Chondrocyte (in vitro differentiated cells): ENCODE results near the gene AURKB. TPM values are rescaled to one million over a fixed set of nuclear protein-coding genes. Genes with fewer than 3 reads are reported as not detected.

Experiments
- DNase-seq: peaks from one replicate; pipeline ENCODE4 v3.0.0; 2021; ENCODE audit warnings: mixed read lengths, low spot score
- H3K27ac Mint-ChIP-seq: one replicate; pipeline ENCODE4 v1.8.0; 2021; ENCODE audit warnings: mild to moderate bottlenecking, moderate library complexity, mixed read lengths; ENCODE audit not compliant: unreplicated experiment
- H3K27me3 Mint-ChIP-seq: 2 replicates; pipeline ENCODE4 v1.8.0; 2021; ENCODE audit warnings: low read depth, mixed read lengths
- H3K36me3 Mint-ChIP-seq: 2 replicates; pipeline ENCODE4 v1.8.0; 2021; ENCODE audit warnings: low read depth, mixed read lengths
- H3K4me1 Mint-ChIP-seq: 2 replicates; pipeline ENCODE4 v1.8.0; 2021; ENCODE audit warnings: low read depth, mild to moderate bottlenecking, mixed read lengths
- H3K4me3 Mint-ChIP-seq: one replicate; pipeline ENCODE4 v1.8.0; 2021; ENCODE audit warnings: mild to moderate bottlenecking, moderate library complexity, mixed read lengths; ENCODE audit not compliant: unreplicated experiment
- H3K9me3 Mint-ChIP-seq: 2 replicates; pipeline ENCODE4 v1.8.0; 2021; ENCODE audit warnings: low read depth, mixed read lengths
- total RNA-seq: library from RNA; stranded (reverse); gene quantifications from 3 replicates; pipeline ENCODE4 v1.2.1, GENCODE V29; 2021
- TF ChIP-seq, protein P1 (sequence below): fragments of 200-600 bp; sonication (generic); IDR thresholded peaks from 2 replicates; pipeline ENCODE4 v1.5.0; 2021; ENCODE audit warnings: antibody characterized with exemption, mild to moderate bottlenecking, moderate library complexity

Gene AURKB
- total RNA-seq, 1 donor from 2014 or later, result 8.9 TPM

DNA sequence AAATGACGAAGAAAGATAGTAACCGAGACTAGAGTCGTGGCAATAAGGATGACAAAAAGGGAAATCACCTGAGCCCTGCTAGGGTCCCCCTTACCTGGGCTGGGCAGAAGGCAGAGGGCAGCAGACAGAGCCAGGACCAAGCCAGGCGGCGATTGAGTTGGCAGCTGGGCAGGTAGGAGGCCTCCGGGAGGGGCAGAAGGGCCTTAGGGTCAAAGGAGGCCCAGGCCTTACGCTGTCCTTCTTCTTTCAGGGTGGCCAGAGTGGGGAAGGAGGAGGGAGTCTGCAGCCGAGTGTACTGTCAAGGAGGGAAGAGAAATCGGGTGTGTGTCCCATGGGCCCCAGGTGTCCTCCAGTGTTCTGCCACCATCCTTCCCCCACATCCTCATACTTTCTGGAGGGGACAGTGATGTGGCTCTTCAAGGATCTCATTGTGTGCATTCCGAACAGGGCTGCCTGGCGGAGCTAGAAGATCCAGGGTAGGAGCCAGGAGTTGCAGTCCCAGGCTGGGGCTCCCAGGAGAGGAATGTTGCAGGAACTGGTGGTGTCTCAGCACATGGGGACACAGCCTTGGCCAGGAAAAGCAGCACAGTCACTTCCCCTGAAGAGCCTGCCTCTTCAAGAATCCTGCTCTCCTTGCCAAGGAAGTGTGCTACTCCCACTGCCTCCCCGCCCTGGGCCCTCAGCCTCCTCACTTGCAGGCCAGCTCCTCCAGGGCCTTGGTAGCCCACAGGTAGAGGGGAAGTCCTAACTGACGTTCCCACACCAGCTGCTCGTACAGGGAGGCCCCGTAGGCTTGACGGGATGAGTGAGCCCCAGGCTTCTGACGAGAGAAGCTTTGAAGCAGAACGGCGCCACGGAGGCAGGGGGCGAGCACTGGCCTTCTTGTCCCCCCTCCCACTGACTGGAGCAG, 24.2 kb upstream of the AURKB start:
- H3K27me3 Mint-ChIP-seq, result no peaks in the 10 kb centered on the region
- H3K27ac Mint-ChIP-seq, result no peak overlapping the region
- no peak overlapping the region for H3K4me3 Mint-ChIP-seq
- TF ChIP-seq, protein P1, sequence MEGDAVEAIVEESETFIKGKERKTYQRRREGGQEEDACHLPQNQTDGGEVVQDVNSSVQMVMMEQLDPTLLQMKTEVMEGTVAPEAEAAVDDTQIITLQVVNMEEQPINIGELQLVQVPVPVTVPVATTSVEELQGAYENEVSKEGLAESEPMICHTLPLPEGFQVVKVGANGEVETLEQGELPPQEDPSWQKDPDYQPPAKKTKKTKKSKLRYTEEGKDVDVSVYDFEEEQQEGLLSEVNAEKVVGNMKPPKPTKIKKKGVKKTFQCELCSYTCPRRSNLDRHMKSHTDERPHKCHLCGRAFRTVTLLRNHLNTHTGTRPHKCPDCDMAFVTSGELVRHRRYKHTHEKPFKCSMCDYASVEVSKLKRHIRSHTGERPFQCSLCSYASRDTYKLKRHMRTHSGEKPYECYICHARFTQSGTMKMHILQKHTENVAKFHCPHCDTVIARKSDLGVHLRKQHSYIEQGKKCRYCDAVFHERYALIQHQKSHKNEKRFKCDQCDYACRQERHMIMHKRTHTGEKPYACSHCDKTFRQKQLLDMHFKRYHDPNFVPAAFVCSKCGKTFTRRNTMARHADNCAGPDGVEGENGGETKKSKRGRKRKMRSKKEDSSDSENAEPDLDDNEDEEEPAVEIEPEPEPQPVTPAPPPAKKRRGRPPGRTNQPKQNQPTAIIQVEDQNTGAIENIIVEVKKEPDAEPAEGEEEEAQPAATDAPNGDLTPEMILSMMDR, result no peak
- no peaks in the 10 kb centered on the region for H3K4me1 Mint-ChIP-seq
- peaks cover 52% of the 10 kb centered on the region for H3K36me3 Mint-ChIP-seq
- no peaks in the 10 kb centered on the region for H3K9me3 Mint-ChIP-seq
- DNase-seq, result no peak

DNA sequence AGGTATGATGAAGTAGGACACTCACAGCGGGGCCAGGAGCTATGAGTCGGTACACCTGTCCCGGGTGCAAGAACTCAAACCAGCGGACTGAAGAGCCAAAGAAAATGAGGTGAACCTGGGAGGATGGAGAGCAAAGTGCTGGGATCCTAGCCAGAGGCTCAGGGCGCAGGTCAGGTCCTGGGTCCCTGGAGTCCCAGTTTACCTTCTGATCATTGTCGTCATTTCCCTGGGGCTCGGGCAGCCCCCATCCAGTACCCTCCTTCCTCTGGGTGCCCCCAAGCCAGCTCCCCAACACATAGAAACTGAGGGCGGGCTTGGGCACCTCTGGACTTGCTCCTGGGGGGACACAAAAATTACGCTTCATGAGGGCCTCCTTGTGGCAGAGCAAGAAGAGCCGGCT, 21.3 kb upstream of the AURKB start:
- TF ChIP-seq, protein P1, result no peak

DNA sequence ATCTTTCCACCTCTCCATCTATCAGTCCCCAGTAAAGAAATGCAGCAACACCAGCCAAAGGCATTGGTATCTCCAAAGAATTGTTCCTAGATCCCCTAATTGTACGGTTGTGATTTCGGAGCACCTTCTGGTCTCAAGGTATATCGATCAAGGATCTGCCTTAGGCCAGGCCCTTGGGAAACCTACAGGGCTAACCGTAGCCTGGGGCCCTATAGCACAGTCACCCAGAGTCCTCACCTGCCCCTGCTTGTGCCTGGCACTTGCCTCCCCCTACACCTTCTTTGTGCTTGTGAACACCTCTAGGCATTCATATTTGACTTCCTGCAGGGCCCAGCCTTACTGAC, 16.8 kb upstream of the AURKB start:
- Mint-ChIP-seq H3K36me3 (peaks cover 23% of the 10 kb centered on the region), H3K27ac (peak overlapping the region; percentile 98), H3K27me3 (no peaks in the 10 kb centered on the region), H3K9me3 (no peaks in the 10 kb centered on the region), H3K4me1 (peaks cover 37% of the 10 kb centered on the region), H3K4me3 (peak overlapping the region; percentile 74)
- no peak for DNase-seq
- TF ChIP-seq, protein P1, result no peak

More for the DNA sequence above, 21.3 kb upstream of the AURKB start:
- no peak for DNase-seq
- no peaks in the 10 kb centered on the region for H3K27me3 Mint-ChIP-seq
- H3K36me3 Mint-ChIP-seq, result peaks cover 43% of the 10 kb centered on the region
- peaks cover 9% of the 10 kb centered on the region for H3K4me1 Mint-ChIP-seq
- no peaks in the 10 kb centered on the region for H3K9me3 Mint-ChIP-seq
- no peak overlapping the region for H3K4me3 Mint-ChIP-seq
- no peak overlapping the region for H3K27ac Mint-ChIP-seq

DNA sequence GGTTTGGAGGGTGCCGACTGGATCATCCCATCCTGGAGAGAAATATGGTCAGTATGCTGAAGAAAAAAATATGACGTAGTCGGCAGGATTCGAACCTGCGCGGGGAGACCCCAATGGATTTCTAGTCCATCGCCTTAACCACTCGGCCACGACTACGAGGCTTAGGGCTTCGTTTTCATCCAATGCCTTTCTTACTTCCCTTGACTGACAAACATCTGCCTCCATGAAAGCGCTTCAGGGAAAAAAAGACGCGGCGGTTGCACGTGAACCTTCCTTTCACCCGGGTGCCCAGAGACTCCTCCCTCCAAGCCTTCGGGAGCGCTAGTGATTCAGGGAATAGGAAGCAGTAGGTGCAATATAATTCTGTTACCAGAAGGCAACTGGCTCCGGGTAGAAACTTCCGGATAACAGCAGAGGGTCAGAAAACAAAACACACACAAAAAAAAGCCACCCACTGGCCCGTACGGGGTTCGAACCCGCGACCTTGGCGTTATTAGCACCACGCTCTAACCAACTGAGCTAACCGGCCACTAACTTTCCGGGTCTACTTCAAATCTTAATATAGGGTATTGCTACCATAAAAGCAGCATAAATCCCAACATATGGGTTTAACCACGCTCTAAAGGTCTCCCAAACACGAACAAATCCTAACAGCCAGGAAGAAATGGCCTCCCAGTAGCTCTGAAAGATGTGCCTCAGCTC, 16.3 kb upstream of the AURKB start:
- peaks cover 20% of the 10 kb centered on the region for H3K36me3 Mint-ChIP-seq
- H3K27me3 Mint-ChIP-seq, result no peaks in the 10 kb centered on the region
- no peak for DNase-seq
- TF ChIP-seq, protein P1, result no peak
- peaks cover 37% of the 10 kb centered on the region for H3K4me1 Mint-ChIP-seq
- H3K27ac Mint-ChIP-seq, result peak overlapping the region; percentile 98
- H3K4me3 Mint-ChIP-seq, result peak overlapping the region; percentile 74
- H3K9me3 Mint-ChIP-seq, result no peaks in the 10 kb centered on the region

DNA sequence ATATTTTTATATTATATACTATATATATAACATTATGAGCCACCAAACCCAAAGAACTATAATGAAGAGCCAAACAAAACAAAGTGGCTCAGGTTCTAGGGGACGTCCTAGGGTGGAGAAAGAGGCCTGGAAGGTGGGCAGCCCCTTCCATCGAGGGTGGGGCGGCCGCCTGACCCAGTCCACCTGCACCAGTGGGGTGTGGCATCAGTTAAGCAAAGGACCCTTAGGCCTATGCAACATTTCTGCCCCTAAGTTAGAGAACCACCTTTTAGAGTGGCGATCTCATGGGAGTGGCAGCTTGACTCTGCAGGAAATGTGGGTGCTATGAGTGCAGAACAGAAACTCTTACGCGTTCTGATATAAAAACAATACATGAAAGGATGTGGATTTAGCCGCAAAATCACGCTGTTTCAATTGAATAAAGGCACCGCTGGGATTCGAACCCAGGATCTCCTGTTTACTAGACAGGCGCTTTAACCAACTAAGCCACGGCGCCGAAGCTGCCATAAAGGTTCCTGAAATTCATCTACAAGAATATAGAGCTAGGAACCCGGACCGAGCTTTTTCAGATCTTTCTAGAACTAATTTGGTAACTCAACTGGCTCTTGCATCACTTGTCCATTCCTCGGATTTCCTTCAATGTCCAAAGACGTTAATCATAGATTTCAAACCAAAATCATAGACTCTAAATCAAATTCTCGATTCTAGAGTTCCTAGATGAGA, 15.6 kb upstream of the AURKB start:
- Mint-ChIP-seq H3K4me1 (peaks cover 37% of the 10 kb centered on the region), H3K9me3 (no peaks in the 10 kb centered on the region), H3K27ac (peak overlapping the region; percentile 98), H3K4me3 (peak overlapping the region; percentile 74), H3K36me3 (peaks cover 15% of the 10 kb centered on the region), H3K27me3 (no peaks in the 10 kb centered on the region)
- no peak for DNase-seq
- TF ChIP-seq, protein P1, result no peak
